Mucosa of descending colon (tissue), 3 donors: ENCODE results near the gene TFB1M. TPM values are rescaled to one million over a fixed set of nuclear protein-coding genes. Genes with fewer than 3 reads are reported as not detected.
"Not testable (repeated sequence)": the region's sequence is repeated elsewhere in the genome, so short reads cannot be mapped to it uniquely, and the experiment has no call there.

Experiments used
- ATAC-seq: fragments of 200-7000 bp; cut with Tn5 transposase; one replicate; pipeline ENCODE4 v1.9.1; 2020; ENCODE audit warnings: mild to moderate bottlenecking, moderate library complexity
- DNase-seq, 3 donors: peaks; one replicate each; pipeline ENCODE4 v3.0.0-alpha.2; 2020
- H3K36me3 ChIP-seq: fragments of 200-600 bp; one replicate; pipeline ENCODE4 v1.8.0; 2021; ENCODE audit warnings: low read depth, mild to moderate bottlenecking
- H3K4me1 ChIP-seq: fragments of 200-600 bp; one replicate; pipeline ENCODE4 v1.8.0; 2021; ENCODE audit warnings: low read depth, mild to moderate bottlenecking
- H3K4me3 ChIP-seq: fragments of 200-600 bp; one replicate; pipeline ENCODE4 v1.8.0; 2021; ENCODE audit warnings: mild to moderate bottlenecking
- H3K9me3 ChIP-seq: fragments of 200-600 bp; one replicate; pipeline ENCODE4 v1.8.0; 2021; ENCODE audit warnings: mild to moderate bottlenecking
- intact Hi-C, 2 donors: fragments of 100-400 bp; cut with DNase I in 1 of 2; cut with micrococcal nuclease in 1 of 2; formaldehyde crosslinking; loops; one replicate each; pipeline versions ENCODE4 v1.11.0 to v1.11.1; 2022; cut with DNase I, micrococcal nuclease
- total RNA-seq, 3 donors: library from RNA; stranded (reverse); fragmentation: NEBNext Ultra II Directional in 2 of 3; extraction: Animal tissue kit (Norgen Biotek cat#: 25700) in 2 of 3; gene quantifications; one replicate each; pipeline versions ENCODE4 v1.2.1 to v1.2.4, GENCODE V29; 2021 to 2023
- TF ChIP-seq, protein P1 (sequence below): fragments of 200-600 bp; IDR thresholded peaks from one replicate; pipeline ENCODE4 v1.8.0; 2022; ENCODE audit warnings: antibody characterized with exemption, mild to moderate bottlenecking
- donor health status: DM: no; HTN: no; CAD: no; lungs with moderate emphysema.
- donor health status: DM: no; HTN: no; CAD: no.
- donor health status: DM: no; HTN: yes; CAD: no.

Gene TFB1M
- total RNA-seq, 3 donors from 2014 or later: 23.7 to 28.3 (median 26.5) TPM

DNA sequence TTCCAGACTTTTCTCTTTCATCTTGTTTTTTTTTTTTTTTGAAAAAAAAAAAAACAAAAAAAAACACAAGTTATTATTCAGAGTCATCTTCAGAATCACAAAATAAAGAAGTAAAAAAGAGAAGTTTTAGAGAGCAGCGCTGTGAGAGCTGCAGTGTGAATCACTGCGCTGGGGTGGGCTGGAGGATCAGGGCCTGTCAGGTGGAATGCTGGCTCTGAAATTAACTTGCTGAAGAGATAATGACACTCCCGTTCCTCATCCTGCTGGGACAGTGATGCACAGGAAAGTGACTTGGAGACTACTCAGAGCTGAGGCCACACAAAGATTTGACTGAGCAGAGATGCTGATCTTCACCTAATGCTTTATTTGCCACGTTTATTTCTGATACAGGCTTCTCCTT, 93.2 kb downstream of the TFB1M start:
- Histone ChIP-seq H3K36me3 (no peaks in the 10 kb centered on the region), H3K4me3 (no peak overlapping the region), H3K9me3 (no peaks in the 10 kb centered on the region), H3K4me1 (no peaks in the 10 kb centered on the region)
- intact Hi-C loops: no loop called here
- TF ChIP-seq, protein P1, sequence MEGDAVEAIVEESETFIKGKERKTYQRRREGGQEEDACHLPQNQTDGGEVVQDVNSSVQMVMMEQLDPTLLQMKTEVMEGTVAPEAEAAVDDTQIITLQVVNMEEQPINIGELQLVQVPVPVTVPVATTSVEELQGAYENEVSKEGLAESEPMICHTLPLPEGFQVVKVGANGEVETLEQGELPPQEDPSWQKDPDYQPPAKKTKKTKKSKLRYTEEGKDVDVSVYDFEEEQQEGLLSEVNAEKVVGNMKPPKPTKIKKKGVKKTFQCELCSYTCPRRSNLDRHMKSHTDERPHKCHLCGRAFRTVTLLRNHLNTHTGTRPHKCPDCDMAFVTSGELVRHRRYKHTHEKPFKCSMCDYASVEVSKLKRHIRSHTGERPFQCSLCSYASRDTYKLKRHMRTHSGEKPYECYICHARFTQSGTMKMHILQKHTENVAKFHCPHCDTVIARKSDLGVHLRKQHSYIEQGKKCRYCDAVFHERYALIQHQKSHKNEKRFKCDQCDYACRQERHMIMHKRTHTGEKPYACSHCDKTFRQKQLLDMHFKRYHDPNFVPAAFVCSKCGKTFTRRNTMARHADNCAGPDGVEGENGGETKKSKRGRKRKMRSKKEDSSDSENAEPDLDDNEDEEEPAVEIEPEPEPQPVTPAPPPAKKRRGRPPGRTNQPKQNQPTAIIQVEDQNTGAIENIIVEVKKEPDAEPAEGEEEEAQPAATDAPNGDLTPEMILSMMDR: no peak
- DNase-seq (no peak), ATAC-seq (no peak)

DNA sequence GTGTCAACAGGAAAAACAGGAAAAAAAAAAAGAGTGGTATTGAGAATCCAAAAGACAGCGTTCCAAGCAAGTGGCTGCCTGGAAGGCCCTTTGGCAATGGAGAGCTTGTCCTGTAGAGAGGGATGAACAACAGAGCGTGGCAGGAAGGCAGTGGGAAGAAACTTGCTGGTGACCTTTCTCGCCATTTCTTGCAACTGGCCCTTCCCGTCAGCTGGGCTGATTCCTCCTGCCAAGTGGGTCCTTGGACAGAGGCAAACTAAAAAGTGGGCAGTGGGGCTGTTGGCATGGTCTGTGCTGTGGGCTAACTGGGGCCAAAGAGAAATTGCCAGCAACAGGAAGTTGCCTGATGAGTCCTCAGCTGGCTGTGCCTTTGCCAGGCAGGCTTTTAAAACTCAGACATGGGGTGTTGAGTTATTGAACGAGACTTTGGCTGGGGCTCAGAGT, 94.4 kb downstream of the TFB1M start:
- intact Hi-C loops: no loop called here
- ATAC-seq (no peak), DNase-seq (no peak)
- TF ChIP-seq, protein P1: no peak
- no peak overlapping the region for H3K4me3 ChIP-seq
- no peaks in the 10 kb centered on the region for H3K36me3 ChIP-seq
- no peaks in the 10 kb centered on the region for H3K9me3 ChIP-seq
- H3K4me1 ChIP-seq: no peaks in the 10 kb centered on the region

DNA sequence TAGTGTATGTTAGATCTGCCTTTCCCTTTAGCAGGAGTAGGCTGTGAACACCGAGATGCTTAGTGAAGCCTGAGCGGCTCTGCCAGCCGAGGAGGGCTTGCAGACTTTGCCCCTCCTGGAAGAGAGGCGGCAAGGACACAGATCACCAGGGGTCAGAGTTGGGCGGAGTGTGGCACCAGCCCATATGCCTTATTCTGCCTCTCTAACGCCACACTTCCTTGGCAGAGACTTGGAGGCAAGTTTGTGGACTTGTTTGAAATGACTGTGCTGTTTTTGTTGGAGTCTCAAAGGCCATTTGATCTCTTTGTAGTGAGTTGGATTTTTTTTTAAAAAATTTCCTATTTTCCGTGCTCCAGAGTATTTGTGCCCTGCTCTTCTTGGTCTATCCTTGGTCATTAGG, 95.0 kb downstream of the TFB1M start:
- Histone ChIP-seq H3K4me1 (no peaks in the 10 kb centered on the region), H3K9me3 (no peaks in the 10 kb centered on the region), H3K36me3 (no peaks in the 10 kb centered on the region), H3K4me3 (no peak overlapping the region)
- TF ChIP-seq, protein P1: no peak
- DNase-seq (no peak), ATAC-seq (no peak)
- intact Hi-C loops: no loop called here

DNA sequence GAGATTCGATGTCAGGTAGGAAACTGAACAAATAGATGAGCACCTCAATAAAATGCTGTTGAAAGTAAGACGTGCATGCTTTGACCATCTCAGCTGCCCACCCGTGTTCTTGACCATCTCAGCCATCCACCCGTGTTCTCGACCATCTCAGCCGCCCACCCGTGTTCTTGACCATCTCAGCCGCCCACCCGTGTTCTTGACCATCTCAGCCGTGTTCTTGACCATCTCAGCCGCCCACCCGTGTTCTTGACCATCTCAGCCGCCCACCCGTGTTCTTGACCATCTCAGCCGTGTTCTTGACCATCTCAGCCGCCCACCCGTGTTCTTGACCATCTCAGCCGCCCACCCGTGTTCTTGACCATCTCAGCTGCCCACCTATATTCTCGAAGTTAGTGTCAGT, 95.6 kb downstream of the TFB1M start:
- H3K9me3 ChIP-seq, H3K4me3 ChIP-seq, H3K4me1 ChIP-seq, intact Hi-C loops, ATAC-seq, DNase-seq, H3K36me3 ChIP-seq: not testable (repeated sequence)

DNA sequence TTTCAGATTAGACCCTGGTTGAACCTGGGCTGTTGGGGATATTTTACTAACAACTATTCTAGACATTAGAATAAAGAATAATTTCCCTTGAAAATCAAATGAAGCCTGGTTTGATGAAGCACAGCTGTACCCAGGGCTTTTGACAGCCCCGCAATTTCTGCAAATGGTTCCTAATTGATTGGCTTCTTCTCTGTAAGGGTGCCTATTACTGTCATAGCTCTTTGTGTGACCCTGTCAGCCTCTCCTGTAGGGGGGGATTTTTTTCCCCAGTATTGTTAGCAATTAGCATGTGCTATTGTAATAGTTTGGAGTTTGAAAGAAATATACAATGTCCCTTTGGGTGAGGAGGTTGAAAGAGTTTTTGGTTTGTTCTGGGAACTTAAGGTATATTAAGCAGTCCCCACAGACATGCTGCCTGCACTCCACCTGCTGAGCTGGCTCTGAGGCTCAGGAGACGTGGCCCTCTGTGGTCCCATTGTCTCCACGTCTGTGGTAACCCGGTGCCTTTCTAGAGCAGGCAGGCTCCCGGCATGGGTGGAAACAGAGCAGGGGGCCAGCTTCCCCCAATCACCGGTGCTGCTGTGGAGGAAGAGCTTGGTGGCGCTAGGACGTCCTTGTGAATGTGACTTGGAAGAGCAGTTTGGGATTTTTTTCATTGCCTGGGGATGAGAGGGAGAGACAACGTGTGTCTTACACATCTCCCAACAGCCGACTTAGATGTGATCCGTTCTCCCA, 97.8 kb downstream of the TFB1M start:
- TF ChIP-seq, protein P1: no peak
- Histone ChIP-seq H3K4me3 (no peak overlapping the region), H3K4me1 (no peaks in the 10 kb centered on the region), H3K9me3 (no peaks in the 10 kb centered on the region), H3K36me3 (no peaks in the 10 kb centered on the region)
- DNase-seq: no peak
- no peak for ATAC-seq
- intact Hi-C loops: no loop called here

DNA sequence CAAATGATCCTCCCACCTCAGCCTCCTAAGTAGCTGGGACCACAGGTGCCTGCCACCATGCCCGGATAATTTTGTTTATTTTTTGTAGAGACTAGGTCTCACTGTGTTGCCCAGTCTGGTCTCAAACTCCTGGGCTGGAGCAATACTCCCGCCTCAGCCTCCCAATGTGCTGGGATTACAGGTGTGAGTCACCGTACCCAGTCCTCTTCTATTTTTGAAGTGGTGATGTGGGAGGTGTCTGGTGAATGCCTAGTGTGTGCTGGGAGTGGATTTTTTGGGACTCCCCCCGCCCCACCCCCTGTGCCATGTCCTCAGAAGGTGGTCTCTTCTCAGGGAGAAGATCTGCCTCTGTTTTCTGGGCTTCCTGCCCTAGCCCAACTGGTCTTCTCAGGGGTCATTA, 98.4 kb downstream of the TFB1M start:
- ATAC-seq: no peak
- intact Hi-C loops: no loop called here

More for the DNA sequence above, 98.4 kb downstream of the TFB1M start:
- no peaks in the 10 kb centered on the region for H3K36me3 ChIP-seq
- TF ChIP-seq, protein P1: no peak
- H3K9me3 ChIP-seq: no peaks in the 10 kb centered on the region
- no peak overlapping the region for H3K4me3 ChIP-seq
- no peak for DNase-seq
- no peaks in the 10 kb centered on the region for H3K4me1 ChIP-seq
